ENCODE measurements around the gene TTC13. TPM values are rescaled to one million over a fixed set of nuclear protein-coding genes. Genes with fewer than 3 reads are reported as not detected.

TTC13 gene
- total RNA-seq, 1 experiment from 2014 or later: 4.4 TPM

GRCh38 chr1:230994860-230995259 is 16.2 kb upstream of the TTC13 start (continued):
- TF ChIP-seq, protein P1, sequence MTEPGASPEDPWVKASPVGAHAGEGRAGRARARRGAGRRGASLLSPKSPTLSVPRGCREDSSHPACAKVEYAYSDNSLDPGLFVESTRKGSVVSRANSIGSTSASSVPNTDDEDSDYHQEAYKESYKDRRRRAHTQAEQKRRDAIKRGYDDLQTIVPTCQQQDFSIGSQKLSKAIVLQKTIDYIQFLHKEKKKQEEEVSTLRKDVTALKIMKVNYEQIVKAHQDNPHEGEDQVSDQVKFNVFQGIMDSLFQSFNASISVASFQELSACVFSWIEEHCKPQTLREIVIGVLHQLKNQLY (CRISPR knock-in tag; IDR thresholded peaks at IDR 0.05): no peak
- TF ChIP-seq NFYB (CRISPR knock-in tag; conservative IDR thresholded peaks at IDR 0.05; ENCODE audit: low read depth) (no peak), CBFB (CRISPR knock-in tag; IDR thresholded peaks at IDR 0.05; ENCODE audit: low read depth) (no peak), JUN (CRISPR knock-in tag; IDR thresholded peaks at IDR 0.05) (no peak), FOXJ3 (CRISPR knock-in tag; IDR thresholded peaks at IDR 0.05; ENCODE audit: borderline replicate concordance) (no peak), E2F5 (CRISPR knock-in tag; IDR thresholded peaks at IDR 0.05) (no peak)
- TF ChIP-seq, protein P2, sequence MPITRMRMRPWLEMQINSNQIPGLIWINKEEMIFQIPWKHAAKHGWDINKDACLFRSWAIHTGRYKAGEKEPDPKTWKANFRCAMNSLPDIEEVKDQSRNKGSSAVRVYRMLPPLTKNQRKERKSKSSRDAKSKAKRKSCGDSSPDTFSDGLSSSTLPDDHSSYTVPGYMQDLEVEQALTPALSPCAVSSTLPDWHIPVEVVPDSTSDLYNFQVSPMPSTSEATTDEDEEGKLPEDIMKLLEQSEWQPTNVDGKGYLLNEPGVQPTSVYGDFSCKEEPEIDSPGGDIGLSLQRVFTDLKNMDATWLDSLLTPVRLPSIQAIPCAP (CRISPR knock-in tag; IDR thresholded peaks at IDR 0.05): no peak

GRCh38 chr1:230992100-230992774 is 13.6 kb upstream of the TTC13 start:
- Mint-ChIP-seq H3K4me3 (no peak overlapping the region), H3K27me3 (ENCODE audit: low read depth) (peaks cover 28% of the 10 kb centered on the region), H3K9me3 (no peaks in the 10 kb centered on the region), H3K4me1 (no peaks in the 10 kb centered on the region), H3K36me3 (peaks cover 3% of the 10 kb centered on the region; the same call in 1 of the 2 replicates), H3K27ac (no peak overlapping the region)
- CTCF ChIA-PET: no interaction called here
- ATAC-seq: no peak
- DNase-seq (ENCODE audit: low spot score): no peak
- POLR2A ChIA-PET: no interaction called here
- TF ChIP-seq RELA (CRISPR knock-in tag; IDR thresholded peaks at IDR 0.05; ENCODE audit: borderline replicate concordance) (no peak), NR3C1 (CRISPR knock-in tag; conservative IDR thresholded peaks at IDR 0.05; ENCODE audit: low read depth) (no peak), ZNF532 (CRISPR knock-in tag; IDR thresholded peaks at IDR 0.05; ENCODE audit: borderline replicate concordance) (no peak), SOX15 (CRISPR knock-in tag; IDR thresholded peaks at IDR 0.05) (no peak)

- DNase-seq (ENCODE audit: low spot score): no peak
- H3K4me3 Mint-ChIP-seq: no peak overlapping the region
- ChIA-PET CTCF (no interaction called here), POLR2A (no interaction called here)
- no peak for ATAC-seq
- no peak overlapping the region for H3K27ac Mint-ChIP-seq
- H3K4me1 Mint-ChIP-seq: peaks cover 11% of the 10 kb centered on the region
- peaks cover 8% of the 10 kb centered on the region for H3K36me3 Mint-ChIP-seq
- H3K9me3 Mint-ChIP-seq: no peaks in the 10 kb centered on the region
- H3K27me3 Mint-ChIP-seq (ENCODE audit: low read depth): peaks cover 28% of the 10 kb centered on the region
- no peak for TF ChIP-seq NR2C2 (CRISPR knock-in tag; IDR thresholded peaks at IDR 0.05)
- TF ChIP-seq E2F5 (CRISPR knock-in tag; IDR thresholded peaks at IDR 0.05): no peak
- no peak for TF ChIP-seq ATF1 (CRISPR knock-in tag; IDR thresholded peaks at IDR 0.05)
- TF ChIP-seq, protein P2 (CRISPR knock-in tag; IDR thresholded peaks at IDR 0.05): no peak
- no peak for TF ChIP-seq RELA (CRISPR knock-in tag; IDR thresholded peaks at IDR 0.05; ENCODE audit: borderline replicate concordance)
- TF ChIP-seq FOXP1 (CRISPR knock-in tag; IDR thresholded peaks at IDR 0.05; ENCODE audit: borderline replicate concordance): no peak
- TF ChIP-seq, protein P3, sequence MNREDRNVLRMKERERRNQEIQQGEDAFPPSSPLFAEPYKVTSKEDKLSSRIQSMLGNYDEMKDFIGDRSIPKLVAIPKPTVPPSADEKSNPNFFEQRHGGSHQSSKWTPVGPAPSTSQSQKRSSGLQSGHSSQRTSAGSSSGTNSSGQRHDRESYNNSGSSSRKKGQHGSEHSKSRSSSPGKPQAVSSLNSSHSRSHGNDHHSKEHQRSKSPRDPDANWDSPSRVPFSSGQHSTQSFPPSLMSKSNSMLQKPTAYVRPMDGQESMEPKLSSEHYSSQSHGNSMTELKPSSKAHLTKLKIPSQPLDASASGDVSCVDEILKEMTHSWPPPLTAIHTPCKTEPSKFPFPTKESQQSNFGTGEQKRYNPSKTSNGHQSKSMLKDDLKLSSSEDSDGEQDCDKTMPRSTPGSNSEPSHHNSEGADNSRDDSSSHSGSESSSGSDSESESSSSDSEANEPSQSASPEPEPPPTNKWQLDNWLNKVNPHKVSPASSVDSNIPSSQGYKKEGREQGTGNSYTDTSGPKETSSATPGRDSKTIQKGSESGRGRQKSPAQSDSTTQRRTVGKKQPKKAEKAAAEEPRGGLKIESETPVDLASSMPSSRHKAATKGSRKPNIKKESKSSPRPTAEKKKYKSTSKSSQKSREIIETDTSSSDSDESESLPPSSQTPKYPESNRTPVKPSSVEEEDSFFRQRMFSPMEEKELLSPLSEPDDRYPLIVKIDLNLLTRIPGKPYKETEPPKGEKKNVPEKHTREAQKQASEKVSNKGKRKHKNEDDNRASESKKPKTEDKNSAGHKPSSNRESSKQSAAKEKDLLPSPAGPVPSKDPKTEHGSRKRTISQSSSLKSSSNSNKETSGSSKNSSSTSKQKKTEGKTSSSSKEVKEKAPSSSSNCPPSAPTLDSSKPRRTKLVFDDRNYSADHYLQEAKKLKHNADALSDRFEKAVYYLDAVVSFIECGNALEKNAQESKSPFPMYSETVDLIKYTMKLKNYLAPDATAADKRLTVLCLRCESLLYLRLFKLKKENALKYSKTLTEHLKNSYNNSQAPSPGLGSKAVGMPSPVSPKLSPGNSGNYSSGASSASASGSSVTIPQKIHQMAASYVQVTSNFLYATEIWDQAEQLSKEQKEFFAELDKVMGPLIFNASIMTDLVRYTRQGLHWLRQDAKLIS (CRISPR knock-in tag; IDR thresholded peaks at IDR 0.05; ENCODE audit: borderline replicate concordance): no peak
- TF ChIP-seq GTF2I (CRISPR knock-in tag; conservative IDR thresholded peaks at IDR 0.05): no peak
- no peak for TF ChIP-seq ZNF121 (CRISPR knock-in tag; IDR thresholded peaks at IDR 0.05)
These were observed 8.8 kb upstream of the TTC13 start for GRCh38 chr1:230987448-230987847.
